Glutamatergic neuron (in vitro differentiated cells): ENCODE measurements around the gene SEMA3G. TPM values are rescaled to one million over a fixed set of nuclear protein-coding genes. Genes with fewer than 3 reads are reported as not detected.
A peak's percentile ranks its signal among the peaks of the same experiment; 100 is the strongest.

Experiments
- DNase-seq: peaks from one replicate; pipeline ENCODE4 v3.0.0; 2022
- H3K27ac Mint-ChIP-seq: one replicate; pipeline ENCODE4 v1.8.0; 2020; ENCODE audit warnings: mild to moderate bottlenecking, mixed read lengths, inconsistent platforms; ENCODE audit not compliant: unreplicated experiment
- H3K27me3 Mint-ChIP-seq: one replicate; pipeline ENCODE4 v1.8.0; 2020; ENCODE audit warnings: mild to moderate bottlenecking, moderate library complexity, mixed read lengths, inconsistent platforms; ENCODE audit not compliant: unreplicated experiment
- H3K36me3 Mint-ChIP-seq: one replicate; pipeline ENCODE4 v1.8.0; 2020; ENCODE audit warnings: mild to moderate bottlenecking, mixed read lengths, inconsistent platforms; ENCODE audit not compliant: unreplicated experiment
- H3K4me1 Mint-ChIP-seq: one replicate; pipeline ENCODE4 v1.8.0; 2020; ENCODE audit warnings: mild to moderate bottlenecking, low read depth, mixed read lengths, inconsistent platforms; ENCODE audit not compliant: unreplicated experiment
- H3K4me3 Mint-ChIP-seq: one replicate; pipeline ENCODE4 v1.8.0; 2020; ENCODE audit warnings: mild to moderate bottlenecking, mixed read lengths, inconsistent platforms; ENCODE audit not compliant: unreplicated experiment
- H3K9me3 Mint-ChIP-seq: one replicate; pipeline ENCODE4 v1.8.0; 2020; ENCODE audit warnings: mild to moderate bottlenecking, moderate library complexity, mixed read lengths, inconsistent platforms; ENCODE audit not compliant: unreplicated experiment
- total RNA-seq: library from RNA; stranded (reverse); fragmentation: NEBNext Ultra II Directional; extraction: Animal tissue kit (Norgen Biotek cat#: 25700); gene quantifications from one replicate; pipeline ENCODE4 v1.2.1, GENCODE V29; 2021; ENCODE audit not compliant: unreplicated experiment
- TF ChIP-seq, protein P1 (sequence below): fragments of 200-600 bp; sonication (generic); IDR thresholded peaks from one replicate; pipeline ENCODE4 v1.5.0; 2021; ENCODE audit not compliant: partially characterized antibody, unreplicated experiment

SEMA3G gene
- total RNA-seq, 1 donor from 2014 or later, result 0.59 TPM

GRCh38 chr3:52403271-52403841 is 41.5 kb downstream of the SEMA3G start:
- Mint-ChIP-seq H3K27ac (no peak overlapping the region), H3K4me3 (no peak overlapping the region), H3K27me3 (peaks cover 8% of the 10 kb centered on the region), H3K9me3 (peaks cover 2% of the 10 kb centered on the region), H3K4me1 (peaks cover 2% of the 10 kb centered on the region), H3K36me3 (no peaks in the 10 kb centered on the region)
- TF ChIP-seq, protein P1, sequence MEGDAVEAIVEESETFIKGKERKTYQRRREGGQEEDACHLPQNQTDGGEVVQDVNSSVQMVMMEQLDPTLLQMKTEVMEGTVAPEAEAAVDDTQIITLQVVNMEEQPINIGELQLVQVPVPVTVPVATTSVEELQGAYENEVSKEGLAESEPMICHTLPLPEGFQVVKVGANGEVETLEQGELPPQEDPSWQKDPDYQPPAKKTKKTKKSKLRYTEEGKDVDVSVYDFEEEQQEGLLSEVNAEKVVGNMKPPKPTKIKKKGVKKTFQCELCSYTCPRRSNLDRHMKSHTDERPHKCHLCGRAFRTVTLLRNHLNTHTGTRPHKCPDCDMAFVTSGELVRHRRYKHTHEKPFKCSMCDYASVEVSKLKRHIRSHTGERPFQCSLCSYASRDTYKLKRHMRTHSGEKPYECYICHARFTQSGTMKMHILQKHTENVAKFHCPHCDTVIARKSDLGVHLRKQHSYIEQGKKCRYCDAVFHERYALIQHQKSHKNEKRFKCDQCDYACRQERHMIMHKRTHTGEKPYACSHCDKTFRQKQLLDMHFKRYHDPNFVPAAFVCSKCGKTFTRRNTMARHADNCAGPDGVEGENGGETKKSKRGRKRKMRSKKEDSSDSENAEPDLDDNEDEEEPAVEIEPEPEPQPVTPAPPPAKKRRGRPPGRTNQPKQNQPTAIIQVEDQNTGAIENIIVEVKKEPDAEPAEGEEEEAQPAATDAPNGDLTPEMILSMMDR, result no peak
- DNase-seq, result no peak

DNA sequence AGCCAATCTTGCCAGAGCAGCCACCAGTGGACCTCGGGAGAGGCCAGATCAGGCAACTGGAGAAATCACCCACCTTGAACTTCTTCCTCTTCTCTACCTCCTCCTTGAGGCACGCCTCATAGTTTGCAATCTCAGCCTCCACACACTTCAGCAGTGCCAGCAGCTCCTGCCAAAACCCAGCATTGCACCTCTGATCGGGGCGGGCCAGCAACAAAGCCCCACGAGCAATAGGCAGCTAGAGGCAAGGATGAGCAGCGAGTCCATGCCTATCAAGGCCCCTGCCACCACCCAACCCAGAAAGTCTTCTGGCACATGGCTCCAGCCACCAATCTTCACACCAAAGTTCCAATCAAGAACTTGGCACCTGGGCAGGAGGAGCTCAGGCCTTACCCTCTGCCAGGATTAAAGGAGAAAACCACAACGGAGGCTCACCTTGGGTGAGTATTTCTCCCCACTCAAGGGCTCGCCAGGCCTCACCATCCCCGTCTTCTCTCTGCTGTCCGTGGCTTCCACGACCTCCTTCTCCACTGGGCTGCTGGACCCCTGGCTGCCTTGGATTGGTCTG is 42.1 kb downstream of the SEMA3G start:
- Mint-ChIP-seq H3K27me3 (peaks cover 4% of the 10 kb centered on the region), H3K4me3 (no peak overlapping the region), H3K4me1 (no peaks in the 10 kb centered on the region), H3K27ac (no peak overlapping the region), H3K36me3 (no peaks in the 10 kb centered on the region), H3K9me3 (peaks cover 2% of the 10 kb centered on the region)
- TF ChIP-seq, protein P1, result no peak
- peak; percentile 1 for DNase-seq

DNA sequence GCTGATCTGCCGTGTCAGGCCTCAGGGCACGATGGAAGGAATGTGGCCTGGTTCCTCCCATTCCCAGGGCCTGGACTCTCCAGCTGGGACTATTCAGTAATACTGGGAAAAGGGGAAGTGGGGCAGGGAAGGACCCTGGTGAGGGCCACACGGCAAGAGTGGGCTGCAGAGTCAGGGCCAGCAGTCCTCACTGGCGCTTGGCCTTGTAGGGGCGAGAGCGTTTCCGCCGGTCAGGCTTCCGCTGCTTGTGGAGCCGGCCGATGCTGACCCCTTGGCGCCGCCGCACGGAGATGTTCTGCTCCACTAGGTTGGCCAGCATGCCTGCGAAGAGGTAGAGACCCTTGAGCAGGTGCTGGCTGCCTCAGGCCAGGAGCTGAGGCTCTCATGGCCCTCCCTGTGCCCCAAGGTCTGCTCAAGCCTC is 42.8 kb downstream of the SEMA3G start:
- H3K4me1 Mint-ChIP-seq, result no peaks in the 10 kb centered on the region
- no peaks in the 10 kb centered on the region for H3K36me3 Mint-ChIP-seq
- no peak overlapping the region for H3K4me3 Mint-ChIP-seq
- TF ChIP-seq, protein P1, result no peak
- DNase-seq, result peak; percentile 10
- no peak overlapping the region for H3K27ac Mint-ChIP-seq
- H3K27me3 Mint-ChIP-seq, result peaks cover 4% of the 10 kb centered on the region
- H3K9me3 Mint-ChIP-seq, result peaks cover 2% of the 10 kb centered on the region

- no peak overlapping the region for H3K4me3 Mint-ChIP-seq
Observed at GRCh38 chr3:52401551-52401950, 43.4 kb downstream of the SEMA3G start.

DNA sequence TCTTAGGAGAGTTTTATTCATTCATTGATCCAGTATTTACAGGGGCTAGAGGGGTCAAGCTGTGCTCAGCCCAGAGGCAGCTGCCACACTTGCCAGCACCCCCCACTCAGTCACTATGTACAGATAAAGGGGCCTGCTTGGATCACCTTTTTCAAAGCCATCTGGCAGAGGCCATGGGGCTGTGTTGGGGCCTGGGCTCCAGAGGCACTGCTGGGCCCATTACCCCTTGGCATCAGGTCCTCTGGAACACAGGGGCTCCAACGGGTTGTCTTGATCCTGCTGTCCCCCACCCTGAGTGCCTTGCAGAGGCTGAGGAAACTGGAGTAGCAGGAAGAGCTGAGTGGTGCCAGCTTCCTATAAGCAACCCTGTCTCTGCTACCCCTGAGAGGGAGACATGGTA is 43.9 kb downstream of the SEMA3G start:
- DNase-seq, result no peak
- no peak overlapping the region for H3K27ac Mint-ChIP-seq
- H3K4me1 Mint-ChIP-seq, result no peaks in the 10 kb centered on the region
- no peak overlapping the region for H3K4me3 Mint-ChIP-seq
- H3K36me3 Mint-ChIP-seq, result no peaks in the 10 kb centered on the region
- H3K9me3 Mint-ChIP-seq, result peaks cover 2% of the 10 kb centered on the region
- TF ChIP-seq, protein P1, result no peak
- H3K27me3 Mint-ChIP-seq, result peaks cover 4% of the 10 kb centered on the region

More at GRCh38 chr3:52401551-52401950, 43.4 kb downstream of the SEMA3G start:
- Mint-ChIP-seq H3K27ac (no peak overlapping the region), H3K4me1 (no peaks in the 10 kb centered on the region), H3K9me3 (peaks cover 2% of the 10 kb centered on the region), H3K36me3 (no peaks in the 10 kb centered on the region), H3K27me3 (peaks cover 4% of the 10 kb centered on the region)
- DNase-seq, result no peak
- TF ChIP-seq, protein P1, result no peak
